GM12892 (cell line): ENCODE data around the gene SPG11.

Experiments
- DNase-seq: peaks from one replicate; pipeline ENCODE4 v3.0.0; 2011; ENCODE audit not compliant: insufficient read length
- FAIRE-seq: peaks from 2 replicates; lab custom pipeline; 2011; peaks lifted over from hg19 to GRCh38; lab: Jason Lieb, UNC
- POLR2A ChIP-seq: IDR thresholded peaks from 2 replicates; pipeline ENCODE4 v1.6.1; 2011; ENCODE audit warnings: low read depth, low read length, control low read depth
- POLR2AphosphoS5 ChIP-seq: IDR thresholded peaks from 2 replicates; pipeline ENCODE4 v1.6.1; 2011; ENCODE audit warnings: low read depth, low read length, control low read depth
- TAF1 ChIP-seq: IDR thresholded peaks from 2 replicates; pipeline ENCODE4 v1.6.1; 2011; ENCODE audit warnings: low read depth, mild to moderate bottlenecking, control low read depth, low read length, borderline replicate concordance

The SPG11 gene

DNA sequence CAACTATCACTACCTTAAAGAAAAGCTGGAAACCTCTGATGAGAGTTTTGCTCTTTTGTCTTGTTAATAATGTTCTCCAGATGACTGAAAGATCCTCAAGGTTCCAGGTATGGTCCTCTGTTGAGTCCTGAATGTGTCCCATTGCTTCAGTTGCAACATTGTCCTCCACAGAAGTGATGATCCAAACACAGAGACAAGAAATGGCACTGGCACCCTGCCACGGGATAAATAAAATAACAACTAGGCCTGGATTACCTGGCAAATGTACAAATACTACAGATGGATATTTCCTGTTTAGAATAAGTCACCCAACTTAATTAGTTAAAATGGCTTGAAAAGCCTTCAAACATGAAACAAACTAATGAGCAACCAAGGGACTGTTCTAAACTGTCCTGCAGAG is 68.2 kb downstream of the SPG11 start:
- no peak for FAIRE-seq
- DNase-seq: no peak
- TF ChIP-seq POLR2AphosphoS5: no peak
- TF ChIP-seq TAF1: no peak
- TF ChIP-seq POLR2A: no peak

DNA sequence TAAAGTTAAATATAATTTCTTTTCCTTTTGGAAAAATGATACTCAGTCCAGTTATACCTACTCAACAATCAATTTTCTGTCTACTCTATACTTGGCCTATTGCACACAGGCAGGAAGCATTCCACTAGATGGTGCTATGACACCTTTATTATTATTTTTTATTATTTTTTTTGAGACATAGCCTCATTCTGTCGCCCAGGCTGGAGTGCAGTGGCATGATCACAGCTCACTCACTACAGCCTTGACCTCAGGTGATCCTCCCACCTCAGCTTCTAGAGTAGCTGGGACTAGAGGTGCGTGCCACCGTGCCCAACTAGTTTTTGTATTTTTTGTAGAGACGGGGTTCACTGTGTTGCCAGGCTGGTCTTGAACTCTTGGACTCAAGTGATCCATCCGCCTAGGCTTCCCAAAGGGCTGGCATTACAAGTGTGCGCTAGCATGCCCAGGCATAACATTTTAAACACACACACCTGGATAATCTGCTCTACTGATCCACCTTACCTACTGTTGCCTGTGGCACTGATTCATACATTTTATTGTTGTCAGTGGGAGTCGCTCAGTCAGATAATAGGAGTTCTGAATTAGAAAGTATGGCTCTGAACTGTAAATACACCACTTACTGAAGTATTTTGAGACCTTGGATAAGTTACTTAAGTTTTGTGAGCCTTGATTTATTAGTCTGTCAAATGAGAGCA is 70.3 kb downstream of the SPG11 start:
- TF ChIP-seq TAF1 (no peak), POLR2A (no peak), POLR2AphosphoS5 (no peak)
- FAIRE-seq (no peak), DNase-seq (no peak)

DNA sequence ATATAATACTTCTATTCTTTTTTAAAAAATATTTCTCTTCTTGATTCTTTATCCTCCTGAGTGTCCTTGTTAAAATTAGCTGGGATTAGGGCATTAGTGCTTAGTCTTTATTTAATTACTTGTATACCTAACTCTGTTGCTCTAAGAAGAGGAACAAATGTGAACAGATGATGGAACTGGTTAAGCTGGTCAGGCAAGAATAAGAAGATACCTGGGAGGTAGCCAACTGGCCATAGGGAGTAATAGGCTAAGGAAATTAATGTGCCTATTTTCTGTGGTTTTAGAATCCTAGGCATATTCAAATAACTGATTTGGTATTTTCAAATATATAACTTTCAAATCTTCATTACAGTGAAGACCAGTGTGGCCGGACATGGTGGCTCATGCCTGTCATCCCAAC is 72.1 kb downstream of the SPG11 start:
- no peak for DNase-seq
- no peak for FAIRE-seq
- TF ChIP-seq POLR2AphosphoS5 (no peak), POLR2A (no peak), TAF1 (no peak)

- no peak for TF ChIP-seq POLR2AphosphoS5
- TF ChIP-seq POLR2A: no peak
- no peak for TF ChIP-seq TAF1
- FAIRE-seq (no peak), DNase-seq (no peak)
These were observed 74.9 kb downstream of the SPG11 start for GRCh38 chr15:44588541-44588940.

DNA sequence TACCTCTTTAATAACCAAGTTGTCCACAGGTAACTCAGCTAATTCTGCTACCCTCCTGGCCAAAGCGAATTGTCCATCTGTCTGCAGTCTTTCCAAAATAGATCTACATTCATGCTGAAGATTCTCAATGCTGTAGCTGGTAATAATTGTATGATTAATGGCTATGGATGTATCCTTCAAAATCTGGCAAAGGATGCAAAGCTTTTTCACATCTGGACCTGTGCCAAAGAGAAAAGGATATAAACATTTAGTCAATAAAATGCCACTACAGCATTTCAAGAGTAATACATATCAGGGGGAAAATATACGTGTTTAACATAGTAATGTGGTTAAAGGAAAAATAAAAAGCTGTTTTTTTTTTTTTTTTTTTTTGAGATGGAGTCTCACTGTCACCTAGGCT is 77.8 kb downstream of the SPG11 start:
- FAIRE-seq (no peak), DNase-seq (no peak)
- TF ChIP-seq TAF1 (no peak), POLR2AphosphoS5 (no peak), POLR2A (no peak)

DNA sequence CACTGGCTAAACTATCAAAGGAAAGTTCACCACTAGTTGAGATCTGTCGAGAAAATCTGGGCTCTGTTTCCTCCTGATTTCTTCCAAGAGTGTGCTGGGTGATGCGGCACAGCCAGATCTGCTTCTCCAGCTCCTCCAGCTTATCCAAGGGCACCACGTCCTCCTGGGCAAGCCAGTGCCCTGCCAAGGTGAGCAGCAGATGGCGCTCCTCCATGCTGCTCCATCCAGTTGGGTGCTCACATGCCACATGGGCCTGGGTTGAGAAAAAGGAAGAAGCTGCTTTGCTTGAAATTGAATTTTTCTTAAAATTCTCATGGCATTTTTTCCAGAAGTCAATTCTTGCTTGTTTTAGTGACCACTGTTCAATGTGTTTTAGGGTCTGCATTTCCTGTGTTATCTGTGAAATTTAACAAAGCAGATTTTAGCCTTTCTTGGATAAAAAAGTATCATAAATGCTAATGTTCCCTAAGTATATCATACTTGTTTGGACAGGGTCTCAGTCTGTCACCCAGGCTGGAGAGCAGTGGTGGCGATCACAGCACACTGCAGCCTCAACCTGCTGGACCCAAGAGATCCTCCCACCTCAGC is 79.2 kb downstream of the SPG11 start:
- FAIRE-seq: no peak
- no peak for DNase-seq
- TF ChIP-seq POLR2A: no peak
- no peak for TF ChIP-seq TAF1
- TF ChIP-seq POLR2AphosphoS5: no peak

DNA sequence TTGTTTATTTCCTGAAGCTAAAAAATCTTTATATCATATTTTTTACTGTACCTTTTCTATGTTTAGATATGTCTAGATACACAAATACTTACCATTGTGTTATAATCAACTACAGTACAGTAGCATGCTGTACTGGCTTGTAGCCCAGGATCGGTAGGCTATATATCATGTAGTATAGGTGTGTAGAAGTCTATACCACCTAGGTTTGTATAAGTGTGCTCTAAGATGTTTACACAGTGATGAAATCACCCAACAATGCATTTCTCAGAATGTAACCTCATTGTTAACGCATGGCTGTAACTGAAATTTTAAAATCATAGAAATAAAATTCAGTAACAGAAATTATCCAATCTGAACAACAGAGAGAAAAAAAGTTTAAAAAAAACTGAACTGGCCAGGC is 83.4 kb downstream of the SPG11 start:
- no peak for DNase-seq
- FAIRE-seq: no peak
- TF ChIP-seq TAF1 (no peak), POLR2AphosphoS5 (no peak), POLR2A (no peak)

- no peak for FAIRE-seq
- TF ChIP-seq POLR2A: no peak
- TF ChIP-seq TAF1: no peak
- TF ChIP-seq POLR2AphosphoS5: no peak
- no peak for DNase-seq
These were observed 88.7 kb downstream of the SPG11 start for GRCh38 chr15:44574734-44575133.

- no peak for TF ChIP-seq TAF1
- no peak for TF ChIP-seq POLR2A
- no peak for TF ChIP-seq POLR2AphosphoS5
- no peak for DNase-seq
- no peak for FAIRE-seq
These were observed 90.1 kb downstream of the SPG11 start for GRCh38 chr15:44573386-44573785.

DNA sequence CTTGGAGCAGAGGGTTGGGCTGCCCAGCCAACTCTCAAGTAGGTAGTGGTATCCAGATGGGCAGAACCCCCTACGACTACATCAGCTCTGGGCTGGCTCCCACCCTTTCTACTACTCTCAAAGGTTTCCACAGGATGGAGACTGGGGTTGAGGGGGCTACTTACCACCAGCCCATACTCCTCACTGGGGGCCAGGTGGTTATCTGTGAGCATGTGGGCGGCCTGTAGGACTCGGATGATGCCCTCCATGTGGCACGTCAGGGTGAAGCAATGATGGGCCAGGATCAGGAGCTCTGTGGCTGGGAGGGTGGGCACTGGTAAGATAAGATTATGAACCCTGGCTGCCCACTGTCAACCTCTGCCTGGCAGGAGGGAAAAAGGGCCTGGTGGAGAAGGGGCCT is 93.1 kb downstream of the SPG11 start:
- no peak for DNase-seq
- TF ChIP-seq POLR2AphosphoS5: no peak
- TF ChIP-seq TAF1: no peak
- no peak for TF ChIP-seq POLR2A
- FAIRE-seq: no peak

DNA sequence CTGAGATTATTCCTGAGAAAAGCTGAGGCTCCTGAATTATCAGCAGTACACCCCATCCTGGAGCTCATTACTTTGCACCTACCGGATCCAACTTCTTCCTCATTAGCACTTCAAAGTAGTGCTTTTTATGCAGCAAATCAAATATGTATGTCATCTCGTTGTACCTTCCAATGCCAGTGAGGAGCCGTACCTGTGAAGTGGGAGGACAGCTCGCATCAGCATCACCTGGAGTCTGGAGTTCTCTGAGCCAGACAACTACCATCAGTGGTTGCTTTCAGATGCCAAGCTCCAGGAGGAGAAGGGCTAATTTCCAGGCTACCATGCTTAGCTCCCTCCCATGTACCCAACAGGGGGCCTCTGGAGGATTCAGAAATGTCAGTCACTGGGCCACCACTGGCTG is 94.1 kb downstream of the SPG11 start:
- DNase-seq: no peak
- TF ChIP-seq POLR2A (no peak), POLR2AphosphoS5 (no peak), TAF1 (no peak)
- no peak for FAIRE-seq

- no peak for DNase-seq
- TF ChIP-seq TAF1: no peak
- no peak for TF ChIP-seq POLR2AphosphoS5
- no peak for TF ChIP-seq POLR2A
- no peak for FAIRE-seq
These were observed 95.1 kb downstream of the SPG11 start for GRCh38 chr15:44568338-44568737.
